Cortex of kidney (tissue), 1 donor: ENCODE measurements around the gene SRCAP.
"Not testable (repeated sequence)": the region's sequence is repeated elsewhere in the genome, so short reads cannot be mapped to it uniquely, and the experiment has no call there.

Source experiments
- DNase-seq: peaks from one replicate; lab custom pipeline; 2025; lab: John Stamatoyannopoulos, UW

The SRCAP gene

DNA sequence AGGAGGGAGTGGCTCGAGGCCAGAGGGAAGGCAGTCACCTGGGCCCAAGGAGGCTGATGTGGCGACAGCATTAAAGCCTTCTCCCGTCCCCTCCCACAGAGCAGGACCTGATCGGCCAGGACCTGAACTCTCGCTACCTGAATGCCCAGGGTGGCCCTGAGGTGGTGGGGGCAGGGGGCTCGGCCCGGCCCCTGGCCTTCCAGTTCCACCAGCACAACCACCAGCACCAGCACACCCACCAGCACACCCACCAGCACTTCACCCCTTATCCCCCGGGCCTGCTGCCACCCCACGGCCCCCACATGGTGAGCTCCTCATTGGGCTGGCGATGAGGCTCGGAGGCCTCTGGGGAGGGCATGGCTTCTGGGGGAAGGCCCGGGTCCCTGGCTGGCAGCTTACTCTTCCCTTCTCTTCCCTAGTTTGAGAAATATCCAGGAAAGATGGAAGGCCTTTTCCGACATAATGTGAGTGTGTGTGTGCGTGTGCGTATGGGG lies 34.3 kb upstream of the SRCAP start:
- DNase-seq: no peak

DNA sequence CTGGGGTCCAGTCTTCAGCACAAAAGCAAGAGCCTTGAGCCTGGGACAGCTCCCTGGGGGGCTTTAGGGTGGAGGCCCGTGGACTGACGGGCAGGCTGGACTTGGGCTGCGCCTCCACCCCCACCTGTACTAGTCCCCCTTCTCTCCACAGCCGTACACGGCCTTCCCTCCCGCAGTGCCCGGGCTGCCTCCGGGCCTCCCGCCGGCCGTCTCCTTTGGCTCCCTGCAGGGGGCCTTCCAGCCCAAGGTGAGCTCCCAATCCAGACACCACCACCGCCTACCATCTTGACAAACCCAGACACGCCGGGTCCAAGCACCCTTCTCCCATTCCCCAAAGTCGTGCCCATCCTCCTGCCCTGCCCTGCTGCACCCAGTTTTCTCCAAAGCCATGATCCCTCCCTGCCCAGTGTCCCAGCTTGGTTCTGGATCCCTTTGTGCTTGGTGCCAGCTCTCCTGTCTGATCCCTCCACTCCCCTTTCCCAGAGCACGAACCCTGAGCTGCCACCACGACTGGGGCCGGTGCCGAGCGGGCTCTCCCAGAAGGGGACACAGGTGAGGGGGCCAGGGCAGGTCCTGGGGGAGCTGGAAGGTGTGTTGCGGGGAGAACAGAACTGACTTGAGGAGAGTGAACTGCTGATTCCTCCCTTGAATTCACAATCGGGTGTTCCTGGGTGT lies 33.7 kb upstream of the SRCAP start:
- no peak for DNase-seq

DNA sequence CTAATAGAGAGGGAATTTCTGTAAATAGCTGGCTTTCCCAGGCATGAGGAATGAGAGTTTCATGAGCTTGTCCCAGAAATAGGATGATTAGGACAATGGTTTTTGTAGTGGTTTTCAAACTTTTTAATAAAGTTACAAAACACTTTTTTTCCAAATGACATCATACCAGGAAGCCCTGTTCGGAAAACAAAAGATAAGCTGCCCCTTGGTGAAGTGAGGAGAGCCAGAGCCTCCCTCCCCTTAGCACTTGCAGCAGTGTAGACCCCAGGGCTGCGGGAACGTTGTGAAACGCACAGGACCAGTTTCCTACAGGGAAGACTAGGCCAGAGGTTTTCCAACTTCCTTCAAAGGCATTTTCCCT lies 33.2 kb upstream of the SRCAP start:
- DNase-seq: no peak

DNA sequence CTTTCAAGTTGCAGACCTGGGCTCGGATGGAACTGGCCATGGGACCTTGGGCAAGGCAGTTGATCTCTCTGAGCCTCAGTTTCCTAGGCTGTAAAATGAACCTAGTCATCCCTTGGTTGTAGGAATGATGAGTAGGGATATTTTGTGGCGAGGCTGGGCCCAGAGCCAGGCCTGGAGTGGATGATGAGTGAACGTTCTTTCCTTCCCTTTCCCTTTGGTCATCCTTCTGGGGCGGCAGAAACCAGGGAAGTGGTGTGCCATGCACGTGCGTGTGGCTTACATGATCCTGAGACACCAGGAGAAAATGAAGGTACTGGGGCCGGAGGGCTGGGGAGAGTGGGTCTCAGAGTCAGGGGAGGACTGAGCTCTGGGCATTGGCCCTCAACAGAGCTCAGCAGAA lies 32.3 kb upstream of the SRCAP start:
- DNase-seq: no peak

DNA sequence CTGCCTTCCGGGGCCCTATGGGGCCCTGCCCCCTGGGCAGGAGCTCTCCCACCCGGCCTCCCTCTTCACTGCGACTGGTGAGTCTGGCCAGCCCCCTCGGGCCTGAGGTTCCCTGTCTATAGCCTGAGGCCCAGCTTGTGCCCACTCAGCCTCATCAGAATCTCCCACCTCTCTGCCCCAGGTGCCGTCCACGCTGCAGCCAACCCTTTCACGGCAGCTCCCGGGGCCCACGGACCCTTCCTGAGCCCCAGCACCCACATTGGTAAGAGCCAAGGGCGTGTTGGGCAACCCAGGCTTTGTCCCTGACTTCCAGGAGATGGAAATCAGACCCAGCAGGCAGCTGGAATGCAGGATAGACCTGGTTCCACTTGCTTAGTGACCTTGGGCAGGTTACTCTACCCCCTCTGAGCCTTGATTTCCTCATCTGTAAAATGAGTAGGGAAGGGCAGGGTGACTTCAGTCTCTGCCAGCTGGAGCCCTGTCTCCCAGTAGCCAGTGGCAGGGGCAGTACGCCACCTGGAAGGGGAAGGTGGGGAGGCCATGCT lies 31.5 kb upstream of the SRCAP start:
- DNase-seq: no peak

DNA sequence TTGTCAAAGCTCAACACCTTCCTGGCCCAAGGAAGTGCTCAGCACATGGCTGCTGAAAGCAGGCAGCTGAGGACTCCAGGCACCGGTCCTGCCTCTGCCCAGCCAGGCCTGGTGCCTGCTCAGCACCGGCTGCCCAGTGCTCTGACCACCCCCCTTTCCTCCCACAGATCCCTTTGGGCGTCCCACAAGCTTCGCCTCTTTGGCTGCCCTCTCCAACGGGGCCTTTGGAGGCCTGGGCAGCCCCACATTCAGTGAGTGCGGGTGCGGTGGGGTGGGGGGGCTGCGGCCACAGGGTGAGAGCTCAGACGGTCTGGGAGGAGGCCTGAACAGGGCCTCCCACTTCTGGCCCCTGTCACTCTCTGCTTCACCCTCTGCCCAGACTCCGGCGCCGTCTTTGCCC lies 30.6 kb upstream of the SRCAP start:
- no peak for DNase-seq

DNA sequence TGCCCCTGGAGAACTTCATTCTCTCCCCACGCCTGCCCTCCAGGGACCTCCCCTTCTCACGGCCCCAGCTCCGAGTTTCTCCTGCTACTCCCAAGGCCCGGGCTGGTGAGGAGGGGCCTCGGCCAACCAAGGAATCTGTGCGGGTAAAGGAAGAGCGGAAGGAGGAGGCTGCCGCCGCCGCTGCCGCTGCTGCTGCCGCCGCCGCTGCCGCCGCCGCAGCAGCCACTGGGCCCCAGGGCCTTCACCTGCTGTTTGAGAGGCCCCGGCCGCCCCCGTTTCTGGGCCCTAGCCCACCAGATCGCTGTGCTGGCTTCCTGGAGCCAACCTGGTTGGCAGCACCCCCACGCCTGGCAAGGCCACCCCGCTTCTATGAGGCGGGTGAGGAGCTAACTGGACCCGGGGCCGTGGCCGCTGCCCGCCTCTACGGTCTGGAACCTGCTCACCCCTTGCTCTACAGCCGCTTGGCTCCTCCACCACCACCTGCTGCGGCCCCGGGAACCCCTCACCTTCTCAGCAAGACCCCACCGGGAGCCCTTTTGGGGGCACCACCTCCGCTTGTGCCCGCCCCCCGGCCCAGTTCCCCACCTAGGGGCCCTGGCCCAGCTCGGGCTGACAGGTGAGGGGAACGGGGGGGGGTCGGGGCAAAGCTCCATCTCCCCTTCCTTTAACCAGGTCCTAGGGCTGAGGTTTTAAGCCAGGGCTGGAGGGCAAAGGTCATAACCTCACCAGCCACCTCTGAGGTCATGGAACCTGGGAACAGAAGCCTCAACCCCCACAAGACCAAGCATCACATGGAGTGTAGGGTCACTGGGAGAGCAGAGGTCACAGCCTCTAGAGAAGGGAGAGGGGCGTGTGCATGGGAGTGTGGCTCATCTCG lies 29.7 kb upstream of the SRCAP start:
- DNase-seq: no peak

DNA sequence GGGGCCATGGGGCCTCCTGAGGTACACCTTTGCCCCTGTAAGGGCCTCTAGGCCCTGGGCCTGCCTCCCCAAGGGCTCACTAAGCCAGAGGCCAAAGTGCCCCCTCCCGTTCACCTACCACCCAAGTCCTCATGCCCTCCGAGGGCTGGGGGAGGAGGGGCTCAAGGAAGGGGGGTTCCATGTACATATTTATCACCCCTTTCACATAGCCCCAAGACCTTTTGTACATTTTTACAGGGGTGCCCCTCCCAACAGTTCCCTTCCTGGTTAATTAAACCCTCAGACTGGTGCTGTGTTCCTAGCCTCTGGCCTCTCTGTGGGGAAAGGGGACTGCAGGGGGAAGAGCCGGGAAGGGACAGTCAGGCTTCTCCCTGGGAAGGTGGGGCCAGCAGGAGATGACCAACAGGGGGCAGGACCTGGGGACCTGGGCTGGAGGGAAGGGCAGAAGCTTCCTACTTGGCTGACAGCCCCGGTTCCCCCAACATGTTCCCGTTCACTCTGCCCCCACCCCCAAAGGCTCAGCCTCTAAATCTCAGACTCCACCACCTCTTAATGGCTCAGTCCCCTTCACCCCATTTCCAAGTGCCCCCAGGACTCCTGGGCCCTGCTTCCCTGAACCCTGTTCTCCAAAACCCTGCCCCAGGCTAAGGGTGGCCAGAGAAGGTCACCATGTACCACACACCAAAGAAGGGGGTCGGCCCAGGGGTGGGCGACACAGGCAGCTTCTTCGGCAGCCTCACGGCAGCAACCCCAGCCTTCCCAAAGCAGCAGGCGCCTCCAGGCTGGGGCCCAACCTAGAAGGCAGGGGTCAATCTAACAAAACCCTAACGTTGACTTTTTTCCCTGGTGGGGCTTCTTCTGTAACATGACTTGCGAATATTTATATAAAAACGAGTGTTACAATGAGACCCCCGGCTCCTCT lies 28.8 kb upstream of the SRCAP start:
- no peak for DNase-seq

DNA sequence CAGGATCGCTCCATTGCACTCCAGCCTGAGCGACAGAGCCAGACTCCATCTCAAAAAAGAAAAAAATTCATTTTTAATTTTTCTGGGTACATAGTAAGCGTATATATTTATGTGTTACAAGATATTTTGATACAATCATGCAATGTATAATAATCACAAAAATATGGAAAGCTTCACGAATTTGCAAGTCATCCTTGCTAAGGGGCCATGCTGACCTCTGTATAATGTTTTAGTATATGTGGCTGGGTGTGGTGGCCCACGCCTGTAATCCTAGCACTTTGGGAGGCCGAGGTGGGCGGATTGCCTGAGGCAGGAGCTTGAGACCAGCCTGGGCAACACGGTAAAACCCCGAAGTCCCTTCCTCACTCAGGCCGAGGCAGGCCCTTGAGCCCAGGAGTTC lies 23.8 kb upstream of the SRCAP start:
- DNase-seq: no peak

DNA sequence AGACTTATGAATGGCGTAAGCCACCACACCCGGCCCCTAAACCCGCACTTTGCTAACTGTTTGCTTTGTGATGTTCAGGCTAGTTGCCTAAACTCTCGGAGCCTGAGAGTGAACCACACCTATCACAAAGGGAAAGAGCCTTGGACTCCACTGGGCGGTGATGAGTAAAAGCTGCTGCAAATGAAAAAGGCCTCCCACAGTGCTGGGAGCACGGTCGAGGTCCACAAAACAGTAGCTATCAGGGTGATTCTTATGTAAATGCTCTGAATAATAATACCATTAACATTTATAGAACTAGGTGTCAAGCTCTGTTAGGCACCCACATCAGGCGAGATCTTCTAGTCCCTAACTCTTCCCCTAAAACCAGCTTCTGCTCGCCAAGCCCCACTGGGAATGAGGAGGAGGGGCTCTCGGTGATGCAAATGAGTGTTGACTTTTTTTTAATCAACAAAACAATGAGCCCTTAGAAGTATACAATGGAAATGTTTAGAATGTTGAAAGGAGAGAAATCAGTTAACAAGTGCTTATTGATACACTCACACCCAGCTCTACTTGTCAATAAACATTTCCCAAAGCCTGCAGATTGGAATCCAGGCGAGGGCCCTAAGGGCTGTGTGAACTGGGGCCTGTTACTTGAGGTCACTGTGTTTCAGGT lies 20.9 kb upstream of the SRCAP start:
- no peak for DNase-seq

DNA sequence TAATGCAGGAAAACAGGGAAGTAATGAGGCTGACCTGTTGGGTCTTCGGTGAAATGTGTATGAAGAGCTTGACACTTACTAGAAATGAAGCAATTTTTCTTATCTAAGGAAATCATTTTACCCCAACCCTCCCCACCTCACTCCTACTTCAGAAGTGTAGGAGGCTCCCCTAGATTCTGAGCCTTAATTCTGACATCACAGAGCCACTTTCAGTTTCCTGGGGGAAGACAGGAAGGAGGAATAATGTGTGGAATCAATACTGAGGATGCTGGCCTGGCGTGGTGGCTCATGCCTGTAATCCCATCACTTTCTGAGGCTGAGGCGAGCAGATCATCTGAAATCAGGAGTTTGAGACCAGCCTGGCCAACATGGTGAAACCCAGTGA lies 20.4 kb upstream of the SRCAP start:
- DNase-seq: no peak

DNA sequence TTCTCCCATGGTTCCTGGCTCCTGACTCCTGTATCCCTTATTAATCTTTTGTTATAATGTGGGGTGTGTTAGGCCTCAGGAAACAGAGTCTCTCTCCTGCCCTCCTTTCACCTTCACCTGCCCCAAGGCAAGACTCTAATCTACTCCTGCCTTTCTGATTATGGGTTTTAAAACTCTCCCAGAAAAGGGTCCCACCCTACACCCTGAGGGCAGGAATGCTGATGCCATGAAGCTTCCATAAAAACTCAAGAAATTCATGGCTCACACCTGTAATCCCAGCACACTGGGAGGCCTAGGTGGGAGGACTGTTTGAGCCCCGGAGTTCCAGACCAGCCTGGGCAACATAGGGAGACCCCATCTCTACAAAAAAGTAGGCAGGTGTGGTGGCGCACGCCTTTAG lies 18.6 kb upstream of the SRCAP start:
- no peak for DNase-seq

DNA sequence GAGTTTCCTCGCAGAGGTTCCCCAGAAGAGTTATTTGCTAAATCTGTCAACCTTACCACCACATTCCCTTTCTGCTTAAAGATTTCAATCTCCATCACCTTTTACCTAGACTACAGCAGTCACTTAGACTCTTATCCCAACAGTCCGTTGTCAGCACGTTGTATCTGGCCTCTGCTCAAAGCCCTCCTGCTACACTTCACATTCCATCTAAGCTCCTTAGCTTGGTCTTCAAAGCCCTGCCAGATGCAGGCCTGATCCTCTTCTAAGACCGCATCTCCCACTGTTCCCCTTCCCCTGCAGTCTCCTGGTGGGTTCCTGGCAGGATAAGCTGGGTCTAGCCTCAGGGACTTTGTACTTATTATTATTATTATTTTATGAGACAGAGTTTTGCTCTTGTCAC lies 10.3 kb upstream of the SRCAP start:
- DNase-seq: no peak

DNA sequence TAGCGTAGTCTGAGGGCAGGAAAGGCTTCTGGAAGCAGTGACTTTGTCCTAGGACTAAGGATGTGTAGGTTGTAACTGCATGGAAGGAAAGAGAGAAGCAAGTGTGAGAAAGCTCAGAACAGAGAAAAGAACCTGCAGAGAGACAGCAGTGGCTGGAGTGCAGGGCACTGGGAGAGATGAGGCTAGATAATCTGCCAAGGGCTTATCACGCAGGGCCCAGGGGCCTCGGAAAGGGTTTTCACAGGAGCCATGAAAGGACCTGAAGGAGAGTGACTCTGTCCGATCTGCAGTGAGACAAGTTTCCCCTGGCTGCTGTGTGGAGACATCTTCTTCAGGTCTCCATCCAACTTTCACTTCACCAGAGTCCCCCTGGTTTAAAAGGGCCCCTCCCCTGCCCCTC lies 7.1 kb upstream of the SRCAP start:
- no peak for DNase-seq

DNA sequence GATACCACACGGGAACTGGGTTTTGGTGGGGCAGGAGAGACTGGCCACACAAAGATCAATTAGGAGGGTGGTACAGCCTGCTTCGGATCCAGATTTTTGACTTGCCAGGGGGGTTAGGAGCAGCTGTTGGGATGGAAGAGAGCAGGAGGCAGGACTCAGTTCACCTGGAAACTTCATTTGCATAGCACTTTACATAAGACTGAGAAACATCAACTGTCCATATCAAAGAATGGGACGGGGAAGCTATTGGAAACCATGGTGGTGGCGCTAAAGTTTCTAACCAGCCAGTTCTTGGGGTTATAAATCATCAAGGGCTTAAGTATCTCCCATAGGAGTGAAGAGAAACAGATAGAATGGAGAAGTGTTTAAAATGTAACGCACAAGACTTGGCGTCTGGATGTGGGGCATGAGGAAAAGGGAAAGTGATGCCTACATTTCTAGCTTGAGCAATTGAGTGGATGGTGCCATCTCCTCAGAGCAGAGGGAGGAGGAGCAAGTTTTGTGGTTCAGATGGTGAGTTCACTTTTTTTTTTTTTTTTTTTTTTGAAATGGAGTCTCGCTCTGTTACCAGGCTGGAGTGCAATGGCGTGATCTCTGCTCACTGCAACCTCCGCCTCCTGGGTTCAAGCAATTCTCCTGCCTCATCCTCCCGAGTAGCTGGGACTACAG lies 6.4 kb upstream of the SRCAP start:
- no peak for DNase-seq

DNA sequence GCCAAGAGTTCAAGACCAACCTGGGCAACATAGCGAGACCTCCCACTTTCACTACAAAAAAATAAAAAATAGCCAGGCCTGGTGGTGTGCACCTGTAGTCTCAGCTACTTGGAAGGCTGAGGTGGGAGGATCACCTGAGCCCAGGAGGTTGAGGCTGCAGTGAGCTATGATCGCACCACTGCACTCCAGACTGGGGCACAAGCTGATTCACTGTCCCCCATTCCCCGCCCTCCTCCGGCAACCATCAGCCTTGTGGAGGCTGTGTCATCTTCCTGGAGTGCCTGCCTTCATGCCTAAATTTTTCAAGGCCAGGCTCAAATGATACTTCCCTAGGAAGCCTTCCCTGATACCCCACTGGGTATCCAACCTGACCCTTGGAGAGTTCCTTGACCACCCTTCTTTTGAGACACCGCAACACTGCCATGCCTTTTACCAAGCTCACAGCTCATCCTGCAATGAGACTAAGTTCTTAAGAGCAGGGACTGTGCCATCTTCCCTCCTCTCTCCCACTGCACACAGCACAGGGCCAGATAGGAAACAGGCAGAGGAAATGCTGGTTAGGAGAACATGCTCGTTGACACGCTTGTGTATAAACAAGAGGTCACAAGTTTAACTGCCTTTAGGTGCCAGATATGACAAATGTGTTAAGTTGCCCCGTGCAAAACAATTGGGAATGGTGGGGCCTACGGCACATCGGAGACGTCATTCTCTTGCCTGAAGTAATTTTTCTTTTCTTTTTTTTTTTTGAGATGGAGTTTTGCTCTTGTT lies 3.9 kb upstream of the SRCAP start:
- no peak for DNase-seq

DNA sequence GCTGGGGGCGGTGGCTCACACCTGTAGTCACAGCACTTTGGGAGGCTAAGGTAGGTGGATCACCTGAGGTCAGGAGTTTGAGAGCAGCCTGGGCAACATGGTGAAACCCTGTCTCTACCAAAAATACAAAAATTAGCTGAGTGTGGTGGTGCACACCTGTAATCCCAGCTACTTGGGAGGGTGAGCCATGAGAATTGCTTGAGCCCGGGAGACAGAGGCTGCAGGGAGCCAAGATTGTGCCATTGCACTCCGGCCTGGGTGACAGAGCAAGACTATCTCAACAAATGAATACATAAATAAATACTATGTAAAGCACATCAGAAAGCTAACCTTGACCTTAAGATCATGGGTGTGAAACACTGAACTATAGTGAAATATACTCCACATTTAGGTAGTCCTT lies 2.3 kb upstream of the SRCAP start:
- not testable (repeated sequence) for DNase-seq

DNA sequence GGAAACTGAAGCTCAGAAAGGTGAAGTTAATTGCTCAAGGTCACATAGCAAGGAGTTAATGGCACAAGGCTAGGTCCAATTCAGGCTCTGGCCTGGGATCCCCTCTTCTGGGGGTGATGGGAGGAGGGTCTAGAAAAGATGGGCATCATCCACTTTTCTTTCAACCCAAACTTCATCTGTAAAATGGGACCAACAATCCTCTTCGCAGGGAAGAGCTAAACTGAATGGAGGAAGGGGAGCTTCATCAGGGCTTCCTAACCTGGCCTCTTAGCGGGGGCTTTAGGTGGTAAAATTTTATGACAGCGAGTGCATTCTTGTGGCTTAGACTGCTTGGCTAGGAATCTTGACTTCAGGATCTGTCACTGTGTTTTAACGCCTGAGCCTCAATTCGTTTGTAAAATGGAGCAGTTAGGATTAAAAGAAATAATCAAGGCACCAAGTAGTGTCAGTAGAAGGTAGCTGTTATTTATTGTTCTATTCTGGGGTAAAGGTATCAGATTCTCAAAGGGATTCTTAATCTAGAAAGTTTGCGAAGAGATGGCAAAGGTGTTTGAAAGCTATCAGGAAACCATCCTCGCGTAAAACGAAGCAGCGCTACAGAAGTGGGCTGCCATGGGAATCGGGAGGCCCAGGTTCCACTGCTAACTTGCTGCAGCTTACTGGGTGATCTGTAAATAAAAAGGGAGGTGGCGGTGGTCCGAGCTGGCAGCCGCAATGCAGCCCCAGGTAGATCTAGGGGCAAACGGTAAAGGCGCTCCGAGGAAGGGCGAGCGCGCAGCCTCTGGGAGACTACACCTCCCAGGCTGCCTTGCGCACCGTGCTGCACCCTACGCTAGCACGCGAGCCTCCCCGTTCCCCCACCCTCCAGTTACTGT lies 1.5 kb upstream of the SRCAP start:
- no peak for DNase-seq

DNA sequence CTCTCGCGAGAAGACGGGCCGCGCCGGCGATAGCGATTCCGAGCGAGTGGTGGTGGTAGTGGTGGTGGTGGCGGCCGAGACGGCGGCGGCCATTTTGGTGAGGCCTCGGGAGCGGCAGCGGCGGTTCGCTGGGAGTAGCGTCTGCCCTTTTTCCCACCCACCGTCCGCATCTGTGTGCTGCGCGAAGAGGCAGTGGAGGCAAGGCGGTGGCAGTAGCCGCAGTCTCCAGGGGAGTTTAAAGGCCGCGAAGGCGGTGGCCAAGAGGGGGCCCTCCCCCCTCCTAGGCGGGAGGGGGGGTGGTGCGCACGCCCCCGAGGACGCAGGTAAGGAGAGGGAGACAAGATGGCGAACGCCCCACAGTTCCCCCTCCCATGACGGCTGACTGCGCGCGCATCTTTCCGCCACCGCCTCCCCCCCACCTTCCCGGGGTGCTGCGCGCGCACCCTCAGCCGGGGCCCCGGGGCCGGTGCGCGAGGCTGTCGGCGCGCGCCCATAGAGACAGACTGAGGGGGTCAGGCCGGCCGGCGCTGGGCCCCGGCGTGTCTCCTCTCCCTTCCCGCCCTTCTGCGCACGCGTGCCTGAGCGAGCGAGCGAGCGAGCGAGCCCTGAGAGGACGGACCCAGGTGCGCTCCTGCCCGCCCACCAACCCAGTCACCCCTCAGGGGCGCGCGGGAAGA lies 694 bp upstream of the SRCAP start:
- peak; percentile 87 for DNase-seq
